Ishikawa (cell line): Measurements from ENCODE around the gene SSTR1.

ENCODE experiments used
- CEBPB ChIP-seq: IDR thresholded peaks from 2 replicates; pipeline ENCODE4 v1.6.1; 2012
- CREB1 ChIP-seq: IDR thresholded peaks from 2 replicates; pipeline ENCODE4 v1.6.1; 2012; ENCODE audit warnings: low read depth
- EGR1 ChIP-seq: IDR thresholded peaks from 2 replicates; pipeline ENCODE4 v1.6.1; 2012
- EP300 ChIP-seq: IDR thresholded peaks from 2 replicates; pipeline ENCODE4 v1.6.1; 2012; ENCODE audit warnings: borderline replicate concordance
- FOXM1 ChIP-seq: IDR thresholded peaks from 2 replicates; pipeline ENCODE4 v1.6.1; 2012; ENCODE audit warnings: low read depth, borderline replicate concordance
- MAX ChIP-seq: IDR thresholded peaks from 2 replicates; pipeline ENCODE4 v1.6.1; 2012
- NFIC ChIP-seq: IDR thresholded peaks from 2 replicates; pipeline ENCODE4 v1.6.1; 2012
- RAD21 ChIP-seq: IDR thresholded peaks from 2 replicates; pipeline ENCODE4 v1.6.1; 2012; ENCODE audit warnings: low read depth
- REST ChIP-seq: IDR thresholded peaks from 2 replicates; pipeline ENCODE4 v1.6.1; 2012; ENCODE audit warnings: low read depth, mild to moderate bottlenecking
- TAF1 ChIP-seq: IDR thresholded peaks from 2 replicates; pipeline ENCODE4 v1.6.1; 2012; ENCODE audit warnings: low read depth, mild to moderate bottlenecking
- TCF12 ChIP-seq: IDR thresholded peaks from 2 replicates; pipeline ENCODE4 v1.6.1; 2012; ENCODE audit warnings: low read depth
- YY1 ChIP-seq: IDR thresholded peaks from 2 replicates; pipeline ENCODE4 v1.6.1; 2012; ENCODE audit warnings: low read depth

DNA sequence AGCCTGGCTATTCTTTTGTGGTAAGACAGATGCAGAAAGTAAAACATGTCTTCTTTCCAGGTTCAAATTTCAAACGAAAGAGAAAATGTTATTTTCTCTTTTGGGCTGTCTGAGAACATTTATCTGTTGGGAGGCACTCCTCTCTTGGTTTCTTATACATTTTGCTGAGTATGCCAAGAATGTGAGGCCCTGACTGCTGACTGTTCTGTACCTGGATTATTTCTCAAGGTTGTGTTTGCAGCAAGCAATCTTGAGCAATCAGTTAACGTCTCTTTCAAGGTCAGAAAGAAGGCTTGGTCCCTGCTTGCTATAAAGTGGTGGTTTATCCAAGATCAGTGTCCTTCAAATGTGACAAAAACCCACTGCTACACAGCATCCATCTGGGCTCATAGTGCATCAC lies 9.8 kb downstream of the SSTR1 start:
- TF ChIP-seq RAD21 = no peak
- TF ChIP-seq TCF12 = no peak
- TF ChIP-seq REST = no peak
- no peak for TF ChIP-seq EP300
- no peak for TF ChIP-seq NFIC
- TF ChIP-seq CREB1 = no peak
- TF ChIP-seq CEBPB = no peak
- no peak for TF ChIP-seq YY1
- TF ChIP-seq MAX = no peak
- TF ChIP-seq TAF1 = no peak
- TF ChIP-seq FOXM1 = no peak
- TF ChIP-seq EGR1 = no peak
